Loucy (cell line): Measurements from ENCODE around the gene GRID1.

Experiments used
- CTCF ChIP-seq: fragments of 200-600 bp; sonication (generic); conservative IDR thresholded peaks from 2 replicates; pipeline ENCODE4 v1.5.1; 2014; ENCODE audit warnings: mild to moderate bottlenecking, antibody characterized with exemption, low read length
- EZH2phosphoT487 ChIP-seq: fragments of 200-600 bp; IDR thresholded peaks from 2 replicates; pipeline ENCODE4 v1.6.1; 2018; ENCODE audit warnings: antibody characterized with exemption, mild to moderate bottlenecking, moderate library complexity, borderline replicate concordance

- TF ChIP-seq CTCF (no peak), EZH2phosphoT487 (no peak)
Measured at GRCh38 chr10:86348321-86349210, 18.0 kb downstream of the GRID1 start.
